ENCODE results near the gene PAPPA2.

GRCh38 chr1:176444286-176444685, 18.7 kb upstream of the PAPPA2 start:
- TF ChIP-seq POLR2AphosphoS5 (IDR thresholded peaks at IDR 0.05; ENCODE audit: low read depth, low read length): no peak
- TF ChIP-seq POLR2A (IDR thresholded peaks at IDR 0.05; ENCODE audit: low read depth, low read length): no peak
